IMR-90 (cell line): ENCODE results near the gene PCCA.

Experiments used
- BHLHE40 ChIP-seq: fragments of 150-350 bp; IDR thresholded peaks from 2 replicates; pipeline ENCODE4 v1.6.1; 2016; ENCODE audit warnings: mild to moderate bottlenecking, low read depth, low read length
- MAZ ChIP-seq: IDR thresholded peaks from 2 replicates; pipeline ENCODE4 v1.6.1; 2012; ENCODE audit warnings: low read depth, mild to moderate bottlenecking, low read length, improper control_type of control experiment, moderate library complexity, borderline replicate concordance
- POLR2A ChIP-seq: IDR thresholded peaks from 2 replicates; pipeline ENCODE4 v1.6.1; 2012; ENCODE audit warnings: mild to moderate bottlenecking, low read depth, low read length
- RFX5 ChIP-seq: IDR thresholded peaks from 2 replicates; pipeline ENCODE4 v1.8.0; 2012; ENCODE audit warnings: low read depth, mild to moderate bottlenecking, low read length, moderate library complexity
- TF ChIP-seq, protein P1 (sequence below): conservative IDR thresholded peaks from 2 replicates; pipeline ENCODE4 v1.5.1; 2012; ENCODE audit warnings: mild to moderate bottlenecking, low read depth, low read length, improper control_type of control experiment

GRCh38 chr13:100502446-100502845 lies 413.6 kb downstream of the PCCA start:
- TF ChIP-seq, protein P1, sequence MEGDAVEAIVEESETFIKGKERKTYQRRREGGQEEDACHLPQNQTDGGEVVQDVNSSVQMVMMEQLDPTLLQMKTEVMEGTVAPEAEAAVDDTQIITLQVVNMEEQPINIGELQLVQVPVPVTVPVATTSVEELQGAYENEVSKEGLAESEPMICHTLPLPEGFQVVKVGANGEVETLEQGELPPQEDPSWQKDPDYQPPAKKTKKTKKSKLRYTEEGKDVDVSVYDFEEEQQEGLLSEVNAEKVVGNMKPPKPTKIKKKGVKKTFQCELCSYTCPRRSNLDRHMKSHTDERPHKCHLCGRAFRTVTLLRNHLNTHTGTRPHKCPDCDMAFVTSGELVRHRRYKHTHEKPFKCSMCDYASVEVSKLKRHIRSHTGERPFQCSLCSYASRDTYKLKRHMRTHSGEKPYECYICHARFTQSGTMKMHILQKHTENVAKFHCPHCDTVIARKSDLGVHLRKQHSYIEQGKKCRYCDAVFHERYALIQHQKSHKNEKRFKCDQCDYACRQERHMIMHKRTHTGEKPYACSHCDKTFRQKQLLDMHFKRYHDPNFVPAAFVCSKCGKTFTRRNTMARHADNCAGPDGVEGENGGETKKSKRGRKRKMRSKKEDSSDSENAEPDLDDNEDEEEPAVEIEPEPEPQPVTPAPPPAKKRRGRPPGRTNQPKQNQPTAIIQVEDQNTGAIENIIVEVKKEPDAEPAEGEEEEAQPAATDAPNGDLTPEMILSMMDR: no peak
- no peak for TF ChIP-seq POLR2A
- TF ChIP-seq MAZ: no peak
- no peak for TF ChIP-seq RFX5
- TF ChIP-seq BHLHE40: no peak
